Erythroblast (primary cell): Measurements from ENCODE around the gene MOG.

Source experiments
- GATA1 ChIP-seq: IDR thresholded peaks from 2 replicates; pipeline ENCODE4 v1.6.1; 2011; ENCODE audit warnings: low read depth, mild to moderate bottlenecking, control low read depth, low read length, moderate library complexity
- POLR2A ChIP-seq: IDR thresholded peaks from 2 replicates; pipeline ENCODE4 v1.6.1; 2011; ENCODE audit warnings: mild to moderate bottlenecking, low read length

- no peak for TF ChIP-seq POLR2A
- no peak for TF ChIP-seq GATA1
Measured at GRCh38 chr6:29630315-29630714, 26.6 kb upstream of the MOG start.
